Vein endothelial cell (primary cell): ENCODE results near the gene FOXD2. TPM values are rescaled to one million over a fixed set of nuclear protein-coding genes. Genes with fewer than 3 reads are reported as not detected.

Experiments
- total RNA-seq: library from RNA; depleted of rRNA; stranded (reverse); fragments of >200 nt; gene quantifications from 2 replicates; pipeline ENCODE4 v1.2.3, GENCODE V29; 2012

The FOXD2 gene
- total RNA-seq, result 0.10 and 0.33 TPM in 2 replicates

DNA sequence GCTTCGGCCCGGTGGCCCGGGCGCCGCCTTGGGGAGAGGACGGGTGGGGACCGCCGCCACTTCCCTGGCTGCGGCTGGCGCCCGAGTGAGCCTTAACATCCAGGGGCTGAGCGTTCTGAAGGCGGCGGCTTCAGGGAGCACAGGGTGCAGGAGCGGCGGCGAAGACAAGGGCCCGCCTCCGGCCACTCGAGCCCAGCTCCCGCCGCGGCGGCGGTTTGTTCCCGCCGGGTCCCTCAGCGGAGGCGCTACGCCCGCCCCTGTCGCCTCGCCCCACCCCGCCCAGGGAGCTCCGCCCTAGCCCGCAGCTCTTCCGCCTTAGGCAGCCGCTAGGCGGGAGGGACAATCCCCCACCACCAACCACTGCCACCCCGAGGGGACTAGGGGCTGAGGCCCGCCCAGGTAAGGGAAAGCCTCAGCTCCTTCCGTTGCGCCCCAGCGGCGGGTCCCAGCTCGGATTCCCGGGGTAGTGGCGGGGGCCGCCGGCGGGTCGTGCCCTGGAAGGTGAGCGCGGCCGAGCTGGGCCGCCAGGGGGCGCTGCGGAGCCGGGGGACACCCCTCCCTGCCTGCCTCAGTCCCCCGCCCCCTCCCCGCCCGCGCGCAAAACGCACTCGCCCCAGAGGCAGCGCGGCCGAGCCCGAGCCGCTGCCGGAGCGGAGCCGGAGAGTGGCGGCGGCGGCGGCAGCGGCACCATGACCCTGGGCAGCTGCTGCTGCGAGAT lies at the start of gene FOXD2:
TSS of gene FOXD2 (plus strand) at position 598 of the 718 bp plus-strand sequence. CDS start at position 690, 92 bp downstream.

DNA sequence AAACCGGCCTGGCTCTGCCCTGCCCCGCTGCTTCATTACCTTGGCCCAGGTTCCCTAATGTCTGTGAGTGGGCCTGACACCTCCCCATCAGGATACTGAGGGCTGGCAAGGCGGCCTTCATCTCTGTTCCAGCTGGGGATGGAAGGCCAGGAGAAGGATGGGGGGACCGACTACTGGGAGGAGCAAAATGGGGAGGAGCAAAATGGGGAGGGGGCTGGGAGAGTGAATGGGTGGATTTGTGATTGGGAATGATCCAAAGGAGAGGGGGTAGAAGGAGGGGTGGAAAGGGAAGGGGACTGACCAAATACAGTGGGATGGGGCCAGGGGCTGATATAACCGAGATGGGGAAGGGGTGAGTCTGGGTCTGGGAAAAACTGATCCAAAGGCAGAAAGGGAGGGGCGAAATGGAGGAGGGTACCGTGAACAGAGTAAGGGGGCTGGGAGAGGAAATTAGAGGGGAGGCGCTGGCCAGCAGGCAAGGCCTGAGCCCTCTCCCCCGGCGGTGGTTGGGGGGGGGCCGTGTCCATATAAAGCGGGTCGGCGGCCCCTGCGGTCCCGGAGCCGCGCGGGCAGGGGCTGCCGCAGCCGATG lies 22.0 kb upstream of the FOXD2 start, which contains the start of gene FOXE3:
TSS of gene FOXE3 (plus strand) at position 558 of the 591 bp plus-strand sequence. CDS start at position 589, 31 bp downstream.

Other genes starting within 250 kb of the FOXD2 start
- 0.65 TPM in 1 of 2 replicates, not detected in the other for gene PDZK1IP1, start 248.0 kb upstream of the FOXD2 start, total RNA-seq
- 45.1 and 48.3 TPM in 2 replicates for gene TAL1, start 205.8 kb upstream of the FOXD2 start, total RNA-seq
- 9.5 and 22.9 TPM in 2 replicates for gene STIL, start 123.9 kb upstream of the FOXD2 start, total RNA-seq
- 87.5 and 109 TPM in 2 replicates for gene CMPK1, start 104.3 kb upstream of the FOXD2 start, total RNA-seq
- gene FOXE3, start 21.8 kb upstream of the FOXD2 start, total RNA-seq, result not detected in 2 replicates